Adrenal gland (tissue), 5 donors: Measurements from ENCODE around the gene CYP2A7.

ENCODE experiments used
- POLR2A ChIP-seq, 2 donors: fragments of 450-650 bp; IDR thresholded peaks; one replicate each; pipeline ENCODE4 v1.6.1; 2017; ENCODE audit warnings: antibody characterized with exemption in 2 of 2, mild to moderate bottlenecking in 2 of 2, moderate library complexity in 1 of 2
- TF ChIP-seq, protein P1 (sequence below), 6 experiments: fragments of 450-650 bp in 4 of 6; fragments of 200-600 bp in 2 of 6; sonication (generic) in 1 of 6; IDR thresholded peaks; 1 replicate in 5 of 6; 2 replicates in 1 of 6; pipeline versions ENCODE4 v1.5.1 to v1.8.0; 2016 to 2021; ENCODE audit warnings: antibody characterized with exemption in 6 of 6, mild to moderate bottlenecking in 2 of 6, moderate library complexity in 1 of 6
- donor health status: DM: no; HTN: no; CAD: no.

DNA sequence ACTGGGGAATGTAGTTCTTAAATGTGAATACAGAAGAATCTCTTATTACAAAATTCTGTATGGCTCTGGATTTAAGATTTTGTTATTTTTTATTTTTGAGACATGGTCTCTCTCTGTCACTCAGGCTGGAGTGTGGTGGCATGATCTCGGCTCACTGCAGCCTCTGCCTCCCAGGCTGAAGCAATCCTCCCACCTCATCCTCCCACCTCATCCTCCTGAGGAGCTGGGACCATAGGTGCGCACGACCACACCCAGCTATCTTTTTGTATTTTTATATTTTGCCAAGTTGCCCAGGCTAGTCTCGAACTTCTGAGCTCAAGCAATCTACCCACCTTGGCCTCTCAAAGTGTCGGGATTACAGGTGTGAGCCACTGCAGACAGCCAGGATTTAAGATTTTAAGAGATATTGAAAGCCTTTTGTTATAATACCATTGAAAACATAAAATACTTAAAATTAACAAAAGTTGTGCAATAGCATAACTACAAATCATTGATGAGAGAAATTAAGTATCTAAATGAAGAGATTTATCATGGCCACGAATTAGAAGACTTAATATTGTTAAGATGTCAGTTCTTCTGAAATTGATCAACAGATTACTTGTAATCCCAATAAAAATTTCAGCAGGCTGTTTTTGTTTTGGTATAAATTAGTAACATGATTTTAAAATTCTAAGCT lies 45.1 kb downstream of the CYP2A7 start:
- TF ChIP-seq, protein P1, sequence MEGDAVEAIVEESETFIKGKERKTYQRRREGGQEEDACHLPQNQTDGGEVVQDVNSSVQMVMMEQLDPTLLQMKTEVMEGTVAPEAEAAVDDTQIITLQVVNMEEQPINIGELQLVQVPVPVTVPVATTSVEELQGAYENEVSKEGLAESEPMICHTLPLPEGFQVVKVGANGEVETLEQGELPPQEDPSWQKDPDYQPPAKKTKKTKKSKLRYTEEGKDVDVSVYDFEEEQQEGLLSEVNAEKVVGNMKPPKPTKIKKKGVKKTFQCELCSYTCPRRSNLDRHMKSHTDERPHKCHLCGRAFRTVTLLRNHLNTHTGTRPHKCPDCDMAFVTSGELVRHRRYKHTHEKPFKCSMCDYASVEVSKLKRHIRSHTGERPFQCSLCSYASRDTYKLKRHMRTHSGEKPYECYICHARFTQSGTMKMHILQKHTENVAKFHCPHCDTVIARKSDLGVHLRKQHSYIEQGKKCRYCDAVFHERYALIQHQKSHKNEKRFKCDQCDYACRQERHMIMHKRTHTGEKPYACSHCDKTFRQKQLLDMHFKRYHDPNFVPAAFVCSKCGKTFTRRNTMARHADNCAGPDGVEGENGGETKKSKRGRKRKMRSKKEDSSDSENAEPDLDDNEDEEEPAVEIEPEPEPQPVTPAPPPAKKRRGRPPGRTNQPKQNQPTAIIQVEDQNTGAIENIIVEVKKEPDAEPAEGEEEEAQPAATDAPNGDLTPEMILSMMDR (IDR thresholded peaks at IDR 0.05) = no peak
- TF ChIP-seq POLR2A (IDR thresholded peaks at IDR 0.05) = no peak
